HepG2 (cell line): ENCODE data around the gene NOL4L. TPM values are rescaled to one million over a fixed set of nuclear protein-coding genes. Genes with fewer than 3 reads are reported as not detected.

ENCODE experiments used
- CENPBD1 ChIP-seq: sonication (generic); formaldehyde crosslinking; IDR thresholded peaks from 2 replicates; pipeline ENCODE4 v1.8.0; 2022; ENCODE audit warnings: missing genetic modification reagents, low read depth, mild to moderate bottlenecking, borderline replicate concordance
- ETV5 ChIP-seq: IDR thresholded peaks from 2 replicates; pipeline ENCODE4 v1.6.1; 2018; ENCODE audit warnings: missing biosample characterization, missing genetic modification reagents, inconsistent platforms, borderline replicate concordance
- GMEB1 ChIP-seq: sonication (generic); formaldehyde crosslinking; IDR thresholded peaks from 2 replicates; pipeline ENCODE4 v1.5.1; 2020; ENCODE audit warnings: missing genetic modification reagents, mild to moderate bottlenecking, borderline replicate concordance
- HIC2 ChIP-seq: sonication (generic); formaldehyde crosslinking; IDR thresholded peaks from 2 replicates; pipeline ENCODE4 v1.9.0; 2022; ENCODE audit warnings: low read depth, missing genetic modification reagents
- HNRNPLL ChIP-seq: fragments of 200-400 bp; formaldehyde crosslinking; IDR thresholded peaks from 2 replicates; pipeline ENCODE4 v1.6.1; 2017; ENCODE audit warnings: mild to moderate bottlenecking, low read depth, low read length; ENCODE audit not compliant: poor library complexity, severe bottlenecking
- KMT2A ChIP-seq: sonication (generic); formaldehyde crosslinking; IDR thresholded peaks from 2 replicates; pipeline ENCODE4 v1.4.0; 2020; ENCODE audit warnings: missing genetic modification reagents
- MAZ ChIP-seq, 2 experiments: sonication (generic) in 1 of 2; formaldehyde crosslinking in 1 of 2; IDR thresholded peaks; 2 replicates each; pipeline versions ENCODE4 v1.5.0 to v1.6.1; 2012 to 2020; ENCODE audit warnings: low read depth in 2 of 2, mild to moderate bottlenecking in 2 of 2, borderline replicate concordance in 1 of 2, improper control_type of control experiment in 1 of 2, low read length in 1 of 2, missing genetic modification reagents in 1 of 2, moderate library complexity in 1 of 2
- MED1 ChIP-seq: sonication (generic); formaldehyde crosslinking; IDR thresholded peaks from 2 replicates; pipeline ENCODE4 v1.4.0; 2020; ENCODE audit warnings: missing genetic modification reagents
- MYNN ChIP-seq: sonication (generic); formaldehyde crosslinking; IDR thresholded peaks from 2 replicates; pipeline ENCODE4 v1.4.0; 2020; ENCODE audit warnings: mild to moderate bottlenecking, low read depth, missing genetic modification reagents
- PHF8 ChIP-seq: sonication (generic); formaldehyde crosslinking; IDR thresholded peaks from 2 replicates; pipeline ENCODE4 v1.5.0; 2020; ENCODE audit warnings: missing genetic modification reagents
- RNF219 ChIP-seq: sonication (generic); formaldehyde crosslinking; IDR thresholded peaks from 2 replicates; pipeline ENCODE4 v1.5.0; 2020; ENCODE audit warnings: mild to moderate bottlenecking, missing genetic modification reagents
- SATB2 ChIP-seq: sonication (generic); formaldehyde crosslinking; IDR thresholded peaks from 2 replicates; pipeline ENCODE4 v1.5.0; 2020; ENCODE audit warnings: missing genetic modification reagents
- SMAD1 ChIP-seq: sonication (generic); formaldehyde crosslinking; IDR thresholded peaks from 2 replicates; pipeline ENCODE4 v1.4.0; 2020; ENCODE audit warnings: missing genetic modification reagents, low read depth, mild to moderate bottlenecking, borderline replicate concordance
- SMYD3 ChIP-seq: sonication (generic); formaldehyde crosslinking; IDR thresholded peaks from 2 replicates; pipeline ENCODE4 v1.8.1; 2023; ENCODE audit warnings: mild to moderate bottlenecking, missing genetic modification reagents
- SP4 ChIP-seq: sonication (generic); formaldehyde crosslinking; IDR thresholded peaks from 2 replicates; pipeline ENCODE4 v1.8.1; 2023; ENCODE audit warnings: mild to moderate bottlenecking, missing genetic modification reagents
- ZNF558 ChIP-seq: sonication (generic); formaldehyde crosslinking; IDR thresholded peaks from 2 replicates; pipeline ENCODE4 v1.9.0; 2022; ENCODE audit warnings: mild to moderate bottlenecking, missing genetic modification reagents, borderline replicate concordance
- ZNF775 ChIP-seq: sonication (generic); formaldehyde crosslinking; IDR thresholded peaks from 2 replicates; pipeline ENCODE4 v1.4.0; 2020; ENCODE audit warnings: missing genetic modification reagents, mild to moderate bottlenecking, moderate library complexity, borderline replicate concordance
- ZNF788 ChIP-seq: sonication (generic); formaldehyde crosslinking; IDR thresholded peaks from 2 replicates; pipeline ENCODE4 v1.5.0; 2020; ENCODE audit warnings: mild to moderate bottlenecking, missing genetic modification reagents, borderline replicate concordance
- ZNF839 ChIP-seq: sonication (generic); formaldehyde crosslinking; IDR thresholded peaks from 2 replicates; pipeline ENCODE4 v1.4.0; 2020; ENCODE audit warnings: missing genetic modification reagents, mild to moderate bottlenecking, borderline replicate concordance
- ZNF879 ChIP-seq: sonication (generic); formaldehyde crosslinking; IDR thresholded peaks from 2 replicates; pipeline ENCODE4 v1.8.1; 2023; ENCODE audit warnings: missing genetic modification reagents
- ZSCAN20 ChIP-seq: sonication (generic); formaldehyde crosslinking; IDR thresholded peaks from 2 replicates; pipeline ENCODE4 v1.4.0; 2020; ENCODE audit warnings: missing genetic modification reagents, mild to moderate bottlenecking, borderline replicate concordance
- ZSCAN21 ChIP-seq: sonication (generic); formaldehyde crosslinking; IDR thresholded peaks from 2 replicates; pipeline ENCODE4 v1.8.0; 2022; ENCODE audit warnings: mild to moderate bottlenecking, missing genetic modification reagents, moderate library complexity, borderline replicate concordance
- polyA plus RNA-seq, 8 experiments: library from polyadenylated mRNA; depleted of rRNA in 3 of 8; stranded (reverse) in 7 of 8; unstranded in 1 of 8; fragments of >200 nt; fragmentation: Illumina TruSeq in 4 of 8; extraction: Trizol in 4 of 8; gene quantifications; 2 replicates each; pipeline versions ENCODE4 v1.2.1 to v1.2.3, GENCODE V29; 2011 to 2016; ENCODE audit warnings: low read depth in 4 of 8, missing spikeins in 1 of 8, mixed read lengths in 1 of 8; ENCODE audit not compliant: insufficient read depth in 1 of 8
- total RNA-seq, 5 experiments: library from RNA; depleted of rRNA; stranded (reverse); fragments of >200 nt; fragmentation: Illumina TruSeq; extraction: Trizol; gene quantifications; 2 replicates each; pipeline ENCODE4 v1.2.3, GENCODE V29; 2016; ENCODE audit warnings: low read depth in 1 of 5

Gene NOL4L
- total and polyA plus RNA-seq, 2 of the 13 experiments (the other 11 are each of a cell fraction or from before 2014, with no cell fraction given), result 16.6 to 35.4 TPM

GRCh38 chr20:32581839-32582658 is 3.1 kb downstream of the NOL4L start (continued):
- TF ChIP-seq ZNF775 (CRISPR knock-in tag) (0 out of 2 replicates have a peak, but pooled peaks have one; percentile 46), ETV5 (CRISPR knock-in tag) (no peak; the same call in none of the 2 replicates), CENPBD1 (CRISPR knock-in tag) (no peak), SMAD1 (CRISPR knock-in tag) (peak; percentile 58), MYNN (no peak), ZSCAN20 (CRISPR knock-in tag) (no peak), SMYD3 (CRISPR knock-in tag) (no peak), HNRNPLL (peak; percentile 10), SATB2 (CRISPR knock-in tag) (no peak), SP4 (CRISPR knock-in tag) (0 out of 2 replicates have a peak, but pooled peaks have one; percentile 58), PHF8 (peak; percentile 56), ZNF839 (CRISPR knock-in tag) (no peak), HIC2 (peak; percentile 5), ZSCAN21 (CRISPR knock-in tag) (peak; percentile 40; the same call in 1 of the 2 replicates), ZNF879 (no peak), RNF219 (CRISPR knock-in tag) (no peak), MED1 (CRISPR knock-in tag) (peak; percentile 62; the same call in 1 of the 2 replicates), GMEB1 (CRISPR knock-in tag) (peak; percentile 42), KMT2A (CRISPR knock-in tag) (peak; percentile 58; the same call in 1 of the 2 replicates), ZNF788 (no peak), MAZ (IDR thresholded peaks at IDR 0.05; ENCODE audit: borderline replicate concordance, low read depth, low read length) (peak; percentile 30; the same call in 1 of the 2 replicates), MAZ (CRISPR knock-in tag; IDR thresholded peaks at IDR 0.05; ENCODE audit: low read depth) (no peak; the same call in 1 of the 2 replicates), ZNF558 (CRISPR knock-in tag) (peak; percentile 66; the same call in 1 of the 2 replicates)
